NCI-H748 (cell line): ENCODE data around the gene WDR46.

ENCODE experiments used
- DNase-seq: peaks from one replicate; lab custom pipeline; 2025; ENCODE audit not compliant: unreplicated experiment; lab: John Stamatoyannopoulos, UW

Gene WDR46, protein sequence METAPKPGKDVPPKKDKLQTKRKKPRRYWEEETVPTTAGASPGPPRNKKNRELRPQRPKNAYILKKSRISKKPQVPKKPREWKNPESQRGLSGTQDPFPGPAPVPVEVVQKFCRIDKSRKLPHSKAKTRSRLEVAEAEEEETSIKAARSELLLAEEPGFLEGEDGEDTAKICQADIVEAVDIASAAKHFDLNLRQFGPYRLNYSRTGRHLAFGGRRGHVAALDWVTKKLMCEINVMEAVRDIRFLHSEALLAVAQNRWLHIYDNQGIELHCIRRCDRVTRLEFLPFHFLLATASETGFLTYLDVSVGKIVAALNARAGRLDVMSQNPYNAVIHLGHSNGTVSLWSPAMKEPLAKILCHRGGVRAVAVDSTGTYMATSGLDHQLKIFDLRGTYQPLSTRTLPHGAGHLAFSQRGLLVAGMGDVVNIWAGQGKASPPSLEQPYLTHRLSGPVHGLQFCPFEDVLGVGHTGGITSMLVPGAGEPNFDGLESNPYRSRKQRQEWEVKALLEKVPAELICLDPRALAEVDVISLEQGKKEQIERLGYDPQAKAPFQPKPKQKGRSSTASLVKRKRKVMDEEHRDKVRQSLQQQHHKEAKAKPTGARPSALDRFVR

DNA sequence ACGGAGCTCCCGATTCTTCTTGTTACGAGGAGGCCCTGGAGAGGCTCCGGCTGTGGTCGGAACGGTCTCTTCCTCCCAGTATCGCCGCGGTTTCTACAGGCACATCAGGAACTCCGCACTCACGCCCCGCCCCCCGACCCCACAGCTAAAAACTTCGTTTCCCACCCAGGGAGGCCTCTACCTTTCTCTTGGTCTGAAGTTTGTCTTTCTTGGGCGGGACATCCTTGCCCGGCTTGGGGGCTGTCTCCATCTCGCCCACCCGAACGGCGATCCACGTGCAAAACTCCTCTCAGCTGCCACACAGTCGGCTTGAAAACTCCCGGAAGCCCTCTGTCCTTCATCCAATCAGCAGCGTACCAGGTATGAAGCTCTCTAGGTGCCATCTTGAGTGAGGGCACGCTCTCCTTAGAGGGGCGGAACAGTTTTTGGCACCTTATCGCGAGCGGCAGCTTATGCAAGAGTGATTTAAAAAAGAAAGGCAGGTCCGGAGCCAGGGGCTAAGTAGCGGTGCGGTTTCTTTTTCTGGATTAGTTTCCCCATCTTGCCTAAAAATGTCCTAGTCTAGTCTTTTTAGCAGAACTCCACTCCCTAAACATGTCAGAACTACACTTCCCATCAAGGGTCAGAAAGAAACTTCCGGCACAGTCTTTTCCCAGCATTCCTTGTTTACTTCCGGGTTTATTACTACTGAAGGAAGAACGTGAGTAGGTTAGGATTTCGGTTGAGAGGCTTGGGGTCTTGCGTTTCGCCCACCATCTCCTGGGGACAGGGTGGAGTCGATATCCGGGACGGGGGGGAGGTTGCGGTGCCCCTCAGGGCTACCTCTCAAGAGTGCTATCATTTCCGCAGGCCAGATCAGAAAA is at the start of gene WDR46, which contains the start of gene PFDN6:
Gene WDR46 (minus strand): TSS at position 319 of the 863 bp plus-strand sequence. CDS start 69 bp downstream, at position 250.
Gene PFDN6 (plus strand): TSS at position 681 of the 863 bp plus-strand sequence. CDS start 256 bp downstream, outside the sequence.
- peak; percentile 91 for DNase-seq

DNA sequence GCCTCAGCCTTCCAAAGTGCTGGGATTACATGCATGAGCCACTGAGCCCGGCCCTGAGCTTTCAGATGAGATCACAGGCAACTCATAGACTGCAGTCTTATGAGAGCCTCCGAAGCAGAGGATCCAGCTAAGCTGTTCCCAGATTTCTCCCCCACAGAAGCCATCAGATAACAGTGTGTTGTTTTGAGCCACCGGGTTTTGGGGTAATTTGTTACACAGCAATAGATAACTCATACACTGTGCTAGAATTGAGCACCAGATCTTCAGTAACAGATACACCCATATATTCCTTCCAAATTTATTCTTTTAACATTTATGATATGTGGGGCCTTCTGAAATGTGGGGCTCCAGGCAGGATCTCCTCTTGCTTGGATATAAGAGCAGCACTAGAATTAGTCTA is 47.5 kb upstream of the WDR46 start:
- no peak for DNase-seq

DNA sequence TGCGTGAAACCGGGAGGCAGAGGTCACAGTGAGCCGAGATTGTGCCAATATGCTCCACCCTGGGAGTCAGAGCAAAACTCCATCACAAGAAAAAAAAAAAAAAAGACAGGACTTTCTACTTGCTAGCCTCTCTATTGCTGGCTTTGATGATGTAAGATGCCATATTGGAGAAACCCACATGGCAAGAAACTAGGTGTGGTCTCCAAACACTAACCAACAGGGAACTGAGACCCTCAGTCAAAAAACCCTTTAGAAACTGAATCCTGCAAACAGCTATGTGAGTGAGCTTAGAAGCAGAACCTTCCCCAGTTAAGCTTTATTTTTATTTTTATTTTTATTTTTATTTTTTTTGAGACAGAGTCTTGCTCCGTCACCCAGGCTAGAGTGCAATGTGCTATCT is 46.9 kb upstream of the WDR46 start:
- no peak for DNase-seq

DNA sequence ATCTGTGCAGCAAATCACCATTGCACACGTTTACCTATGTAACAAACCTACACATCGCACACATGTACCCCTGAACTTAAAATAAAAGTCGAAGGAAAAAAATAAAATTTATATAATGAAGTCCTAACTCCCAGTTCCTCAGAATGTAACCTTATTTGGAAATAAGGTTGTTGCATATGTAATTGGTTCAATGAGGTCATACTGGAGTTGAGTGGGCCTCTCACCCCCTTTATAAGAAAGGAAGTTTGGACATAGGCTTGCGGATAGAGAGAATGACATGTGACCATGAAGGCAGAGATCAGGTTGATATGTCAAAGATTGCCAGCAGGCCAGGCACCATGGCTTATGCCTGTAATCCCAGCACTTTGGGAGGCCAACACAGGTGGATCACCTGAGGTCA is 44.6 kb upstream of the WDR46 start:
- no peak for DNase-seq

DNA sequence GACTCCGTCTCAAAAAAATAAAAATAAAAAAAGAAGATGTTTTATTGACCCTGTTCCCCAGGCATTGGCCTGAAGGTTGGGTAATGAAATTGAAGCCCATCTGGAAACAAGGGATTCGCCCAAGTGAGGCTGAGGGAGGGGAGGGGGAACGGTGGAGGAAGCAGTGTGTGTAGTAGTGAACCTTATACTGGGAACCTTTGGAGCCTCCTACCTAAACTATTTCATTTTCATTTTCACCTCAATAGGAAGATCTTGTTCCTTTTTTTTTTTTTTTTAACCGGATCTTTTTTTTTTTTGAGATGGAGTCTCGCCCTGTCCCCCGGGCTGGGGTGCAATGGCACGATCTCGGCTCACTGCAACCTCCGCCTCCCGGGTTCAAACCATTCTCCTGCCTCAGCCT is 41.7 kb upstream of the WDR46 start:
- DNase-seq: no peak

DNA sequence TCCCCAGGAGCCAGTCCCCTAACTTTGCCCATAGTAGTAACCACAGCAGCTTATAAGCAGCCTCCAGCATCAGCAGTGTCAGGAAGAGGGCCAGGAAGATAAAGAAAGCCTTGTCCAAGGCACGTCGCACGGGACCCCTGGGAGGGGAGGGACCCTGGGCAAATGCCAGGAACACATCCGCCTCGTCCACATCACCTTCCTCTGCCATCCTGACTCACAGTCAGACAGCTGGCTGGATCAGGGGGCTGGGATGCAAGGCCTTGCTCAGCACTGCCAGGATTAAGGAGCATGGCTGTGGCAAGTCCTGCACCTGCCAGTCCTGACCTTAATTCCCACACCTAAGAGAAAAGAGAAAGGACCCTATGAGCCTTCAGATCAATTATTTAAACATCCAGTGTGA is 40.0 kb upstream of the WDR46 start:
- DNase-seq: no peak

DNA sequence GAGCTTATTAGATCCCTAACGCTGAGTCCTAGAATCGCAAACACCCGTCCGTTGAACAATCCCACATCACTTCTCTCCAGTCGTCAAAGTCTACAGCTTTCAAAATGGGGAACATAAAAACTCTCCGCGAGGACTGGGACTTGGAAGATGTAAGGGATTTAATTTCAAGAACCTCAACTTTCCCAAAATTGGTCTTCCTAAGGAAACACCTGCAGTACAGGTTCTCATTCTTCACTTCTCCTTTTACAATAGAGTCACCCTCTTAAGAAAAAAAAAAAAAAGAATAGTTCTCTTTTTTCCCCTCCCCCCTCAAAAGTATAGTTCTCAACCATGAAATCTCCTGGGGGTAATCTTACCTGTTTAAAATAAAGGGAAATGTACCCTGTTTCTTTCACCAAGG is 35.1 kb upstream of the WDR46 start:
- DNase-seq: peak; percentile 69

DNA sequence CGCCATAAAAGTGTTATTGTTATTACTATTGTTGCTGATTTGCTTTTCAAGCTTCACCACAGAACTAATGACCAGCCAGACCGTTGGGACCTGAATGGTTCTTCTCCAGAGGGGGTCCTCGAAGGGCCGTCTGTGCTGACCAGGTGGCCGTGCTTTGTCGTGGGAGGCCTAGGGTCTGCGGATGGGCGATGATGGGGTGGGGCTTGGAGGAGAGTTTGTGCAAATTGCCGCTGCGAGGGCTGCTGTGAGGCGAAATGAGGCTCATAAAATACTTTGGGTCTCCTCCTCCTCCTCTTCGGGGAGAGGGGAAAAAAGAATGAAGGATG is 34.5 kb upstream of the WDR46 start:
- DNase-seq: peak; percentile 95

DNA sequence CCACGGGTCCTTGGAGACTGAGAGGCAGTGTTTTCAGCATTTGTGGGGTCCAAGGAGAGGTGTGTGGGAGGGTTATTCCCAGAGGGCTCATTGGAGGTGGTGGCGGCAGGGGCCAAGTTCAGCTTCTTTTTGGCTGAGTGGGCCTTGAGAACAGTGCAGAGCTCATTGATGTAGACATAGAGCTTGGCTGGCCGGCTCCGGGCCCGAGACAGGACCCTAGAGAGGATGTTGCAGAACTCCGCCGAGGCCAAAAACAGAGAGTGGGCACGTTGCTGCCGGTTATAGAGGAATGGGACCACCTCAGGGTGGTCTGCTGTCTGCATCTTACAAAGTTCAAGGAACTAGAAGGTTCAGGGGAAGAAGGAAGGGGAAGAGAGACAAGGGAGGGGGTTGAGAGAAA is 32.2 kb upstream of the WDR46 start:
- DNase-seq: no peak

DNA sequence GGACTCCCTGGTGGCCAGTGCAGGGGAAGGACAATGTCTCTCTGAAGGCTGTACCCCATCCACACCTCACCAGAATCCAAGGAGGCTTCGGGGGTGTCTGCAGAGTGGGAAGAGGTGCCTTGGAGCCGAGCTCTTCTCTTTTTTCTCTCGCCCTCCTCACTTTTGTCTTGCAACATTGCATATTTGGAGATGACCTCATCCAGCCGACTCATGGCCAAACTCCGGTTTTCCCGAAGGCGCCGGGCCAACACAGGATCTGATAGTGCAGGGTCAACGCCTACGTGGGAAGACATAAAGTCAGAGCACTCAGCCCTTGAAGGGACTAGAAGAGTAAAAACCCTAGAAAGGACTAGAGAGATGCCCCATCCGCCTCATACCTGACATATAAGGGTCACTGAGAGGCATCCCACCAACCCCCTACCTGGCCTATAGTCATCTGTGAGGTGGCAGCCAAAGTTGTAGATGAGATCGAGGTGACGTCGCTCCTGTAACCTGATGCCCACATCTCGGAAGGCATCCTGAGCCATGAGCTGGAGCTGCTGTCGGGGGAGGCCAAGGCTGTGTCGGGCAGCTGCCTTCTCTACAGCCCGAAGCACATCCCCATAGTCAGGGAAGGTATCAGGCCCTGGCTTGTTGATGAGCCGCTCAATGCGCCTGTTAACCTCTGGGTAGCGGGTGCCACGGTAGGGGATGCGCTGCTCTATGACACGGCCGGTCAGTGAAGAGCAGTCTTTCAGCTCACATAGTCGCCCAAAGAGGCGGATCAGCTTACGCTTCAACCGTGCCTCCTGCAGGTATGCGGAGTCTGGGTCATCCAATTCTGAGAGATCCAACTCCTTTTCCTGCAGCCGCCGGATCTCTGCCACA is 31.5 kb upstream of the WDR46 start:
- DNase-seq: no peak

DNA sequence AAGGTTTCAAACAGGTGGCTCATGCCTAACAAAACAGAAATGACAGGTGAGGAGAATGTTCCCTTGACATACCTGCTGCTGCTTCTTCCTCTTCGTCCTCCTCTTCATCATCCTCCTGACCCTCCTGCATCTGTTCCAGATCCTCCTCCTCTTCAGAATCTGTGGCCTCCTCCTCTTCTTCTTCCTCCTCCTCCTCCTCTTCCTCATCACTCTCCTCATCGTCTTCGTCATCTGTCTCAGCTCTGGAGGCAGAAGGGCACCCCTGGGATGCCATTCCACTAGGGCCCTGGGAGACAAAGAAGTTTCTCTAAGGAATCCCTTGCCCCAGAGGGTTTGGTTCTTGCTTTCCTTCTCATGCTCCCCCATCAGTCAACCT is 30.9 kb upstream of the WDR46 start:
- no peak for DNase-seq

DNA sequence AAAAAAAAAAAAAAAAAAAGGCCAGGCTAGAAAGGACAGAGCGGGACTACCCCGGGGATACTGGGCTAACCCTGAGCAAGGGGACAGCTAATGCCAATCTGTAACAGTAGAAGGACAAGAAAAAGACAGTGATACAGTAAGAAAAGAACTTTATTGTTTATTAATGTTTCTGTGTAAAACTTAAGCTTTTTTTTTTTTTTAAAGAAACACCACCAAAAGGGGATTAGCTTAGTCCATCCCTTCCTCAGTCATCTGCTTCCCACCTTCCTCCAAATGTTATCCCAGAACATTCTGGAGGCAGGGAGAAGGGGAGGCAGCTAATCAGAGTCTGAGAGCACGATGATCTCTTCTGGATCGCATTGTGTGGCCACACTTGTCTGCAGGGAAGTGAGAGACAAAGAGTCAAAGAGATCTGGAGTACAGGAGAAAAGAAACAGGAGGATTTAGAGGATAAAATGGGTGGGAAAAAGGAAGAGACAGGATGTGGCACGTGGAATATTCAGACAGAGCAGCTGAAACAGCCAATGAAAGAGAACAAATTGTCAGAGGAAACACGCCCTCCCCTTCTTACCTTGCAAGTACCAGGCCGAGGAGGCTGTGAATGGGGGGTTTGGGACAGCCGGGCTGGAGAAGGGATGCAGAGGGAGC is 29.5 kb upstream of the WDR46 start:
- no peak for DNase-seq

DNA sequence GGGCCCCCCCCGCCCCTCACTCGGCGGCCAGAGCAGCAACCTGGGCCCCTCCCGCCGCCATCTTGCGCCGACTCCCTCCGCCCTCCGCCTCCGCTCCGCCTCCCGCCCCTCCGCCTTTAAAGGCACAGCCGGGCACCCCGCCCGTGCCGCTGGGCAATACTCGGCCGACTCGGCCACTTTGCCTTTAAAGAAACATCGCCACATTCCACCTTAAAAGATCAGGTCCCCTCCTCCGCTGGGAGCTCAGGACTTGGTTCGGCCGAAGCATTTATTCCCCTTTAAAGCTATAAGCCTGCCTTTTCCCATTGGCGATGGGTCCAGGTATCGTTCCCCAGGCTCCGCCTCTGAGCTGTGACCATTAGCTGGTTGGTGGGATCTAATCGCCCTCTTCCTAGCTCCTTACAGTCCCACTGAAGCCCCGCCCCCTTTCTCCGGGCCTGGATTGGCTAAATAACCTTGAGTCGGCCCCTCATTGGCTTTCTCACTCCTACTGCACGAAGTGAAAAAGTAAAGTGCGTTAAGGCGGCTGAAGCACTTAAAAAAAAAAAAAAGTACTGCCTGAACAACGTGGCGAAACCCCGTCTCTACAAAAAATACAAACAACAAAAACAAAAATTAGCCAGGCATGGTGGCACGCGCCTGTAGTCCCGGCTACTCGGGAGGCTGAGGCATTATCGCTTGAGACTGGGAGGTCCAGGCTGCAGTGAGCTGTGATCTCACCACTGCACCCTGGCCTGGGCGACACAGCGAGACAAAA is 28.8 kb upstream of the WDR46 start, which contains the start of gene ZBTB22:
Gene ZBTB22 (minus strand): TSS at position 76 of the 757 bp plus-strand sequence. CDS start 828 bp downstream, outside the sequence.
- DNase-seq: peak; percentile 99

DNA sequence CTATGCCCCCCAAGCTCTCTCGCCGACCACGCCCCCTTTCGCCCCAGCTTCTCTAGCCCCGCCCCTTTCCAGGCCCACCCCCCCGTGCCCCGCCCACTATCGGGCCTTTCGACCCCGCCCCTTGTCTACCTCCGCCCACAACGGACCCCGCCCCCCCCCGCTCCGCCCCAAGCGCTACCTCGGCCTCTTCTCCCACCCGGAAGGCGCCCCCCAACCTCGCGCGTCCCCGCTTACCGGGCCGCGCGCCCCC is 28.3 kb upstream of the WDR46 start:
- no peak for DNase-seq

DNA sequence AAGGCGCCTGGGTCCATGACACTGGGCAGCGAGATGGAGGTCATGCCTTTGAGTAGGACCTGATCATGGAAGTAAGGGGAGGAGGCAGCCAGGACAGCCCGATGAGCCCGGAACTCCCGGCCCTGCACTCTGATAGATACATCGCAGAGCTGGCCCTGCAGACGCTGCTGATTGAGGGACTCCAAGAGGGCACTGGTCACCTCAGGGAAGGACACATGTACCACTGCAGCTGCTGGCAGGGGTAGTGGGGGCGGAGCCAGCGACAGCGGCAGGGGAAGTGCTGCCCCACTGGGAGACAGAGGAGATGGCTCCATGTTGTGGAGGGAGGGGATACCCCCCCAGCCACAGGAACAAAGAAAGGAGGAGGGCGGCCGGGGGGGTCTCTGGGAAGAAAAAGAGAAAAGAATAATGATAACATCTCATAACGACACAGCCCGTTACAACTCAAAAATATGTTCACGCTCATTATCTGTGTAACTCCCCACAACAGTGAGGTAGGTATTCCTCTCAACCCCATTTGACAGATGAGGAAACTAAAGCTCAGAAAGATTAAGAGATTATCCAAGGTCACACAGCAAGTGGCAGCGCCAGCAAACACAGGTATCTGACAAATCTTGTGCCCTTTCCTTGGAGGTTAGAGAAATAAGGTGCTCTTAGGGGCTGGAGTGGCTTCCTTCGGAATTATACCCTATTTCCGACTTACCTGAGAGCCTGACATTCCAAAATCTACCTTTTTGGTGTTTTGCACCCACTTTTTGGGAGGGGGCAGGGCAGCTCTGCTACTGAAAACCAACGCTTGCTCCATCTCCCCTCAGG is 27.8 kb upstream of the WDR46 start:
- DNase-seq: peak; percentile 21

DNA sequence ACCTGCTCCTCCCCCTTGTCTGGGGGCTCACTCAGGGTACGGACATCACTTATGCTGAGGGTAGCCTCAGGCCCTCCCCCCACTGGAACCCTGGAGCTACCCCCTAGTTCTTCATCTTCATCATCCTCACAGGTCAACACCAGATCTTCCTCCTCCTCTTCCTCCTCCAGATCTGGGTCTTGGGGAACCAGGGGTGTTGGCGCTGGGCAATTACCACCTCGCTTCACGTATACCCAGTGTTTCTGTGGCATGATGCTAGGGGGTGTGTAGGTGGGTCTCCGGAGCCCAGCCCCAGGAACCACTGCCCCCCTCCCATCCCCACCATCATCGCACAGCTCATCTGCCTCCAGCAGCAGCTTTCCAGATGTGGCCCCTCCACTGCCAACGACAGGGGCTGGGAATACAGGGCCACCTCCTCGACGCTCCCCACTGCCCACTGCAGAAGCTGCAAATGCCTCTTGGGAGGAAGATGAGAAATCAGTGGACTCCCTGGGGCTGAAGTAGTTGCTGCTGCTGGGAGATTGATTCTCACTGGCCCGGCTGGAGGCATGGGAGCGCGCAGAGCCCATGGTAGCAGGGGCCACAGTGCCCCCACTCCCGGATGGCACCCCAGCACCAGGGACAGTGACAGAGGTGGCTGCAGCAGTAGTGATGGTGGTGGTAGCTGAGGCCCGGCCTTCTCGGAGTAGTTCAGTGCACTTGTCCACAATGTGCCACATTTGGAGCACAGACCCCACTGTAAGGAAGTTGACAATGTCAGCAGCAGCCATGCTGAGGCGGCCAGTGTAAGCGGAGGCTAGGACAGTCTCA is 27.0 kb upstream of the WDR46 start:
- DNase-seq: no peak

DNA sequence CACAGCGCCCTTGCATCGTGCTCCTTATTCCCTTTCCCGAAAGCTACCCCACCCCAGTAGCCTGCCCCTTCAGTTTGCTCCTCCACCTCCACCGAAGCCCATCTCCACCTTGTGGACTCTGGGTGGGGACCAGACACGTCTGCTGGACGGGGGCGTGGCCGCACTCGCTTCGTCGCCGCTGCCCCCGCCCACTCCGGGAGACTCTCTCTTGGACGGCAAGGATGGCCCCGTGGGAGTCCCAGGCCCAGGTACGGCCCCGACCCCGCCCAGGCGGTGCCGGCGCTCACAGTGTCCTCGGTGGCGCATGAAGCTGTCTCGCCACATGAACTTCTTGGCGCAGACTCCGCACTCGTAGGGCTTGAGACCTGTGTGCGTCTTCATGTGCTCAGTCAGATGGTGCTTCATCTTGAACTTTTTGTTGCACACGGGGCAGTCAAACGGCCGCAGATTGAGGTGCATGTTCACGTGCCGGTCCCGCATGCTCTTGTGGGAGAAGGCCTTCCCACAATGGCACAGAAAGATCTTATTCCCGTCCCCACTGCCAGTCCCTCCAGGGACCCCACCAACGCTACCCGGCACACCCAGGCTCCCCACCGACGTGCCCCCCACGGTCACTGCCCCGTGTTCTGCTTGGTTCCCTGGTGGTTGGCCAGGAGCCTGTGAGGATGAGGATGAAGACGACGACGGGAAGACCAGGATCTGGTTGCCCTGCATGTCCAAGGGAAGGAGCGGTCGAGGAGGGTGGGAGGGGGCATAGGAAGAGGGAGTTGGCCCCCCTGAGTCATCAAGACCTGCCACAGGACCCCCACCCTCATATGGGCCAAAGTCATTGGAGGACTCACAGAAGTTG is 26.1 kb upstream of the WDR46 start:
- DNase-seq: peak; percentile 89
